ENCODE results near the gene TTC7B.

- TF ChIP-seq CTCF (CRISPR knock-in tag; IDR thresholded peaks at IDR 0.05) = no peak
- no peak for TF ChIP-seq HNRNPH1 (optimal IDR thresholded peaks at IDR 0.05; ENCODE audit: low read depth, low read length)
- no peak for TF ChIP-seq MTA3 (CRISPR knock-in tag; IDR thresholded peaks at IDR 0.05)
Measured at GRCh38 chr14:90600619-90601018, 215.6 kb downstream of the TTC7B start.
